HCT116 (cell line): Measurements from ENCODE around the gene LIN7A.

Experiments
- CEBPB ChIP-seq: IDR thresholded peaks from 2 replicates; pipeline ENCODE4 v1.6.1; 2012; ENCODE audit warnings: low read depth
- CTCF ChIP-seq, 3 experiments: fragments of 200-600 bp in 1 of 3; sonication (generic) in 1 of 3; IDR thresholded peaks in 2 of 3; conservative IDR thresholded peaks in 1 of 3; 2 replicates each; pipeline ENCODE4 v1.5.1; 2012 to 2017; ENCODE audit warnings: low read depth in 2 of 3, low read length in 2 of 3, antibody characterized with exemption in 1 of 3, borderline replicate concordance in 1 of 3, control low read depth in 1 of 3, mild to moderate bottlenecking in 1 of 3, mixed read lengths in 1 of 3, mixed run types in 1 of 3, moderate library complexity in 1 of 3; ENCODE audit not compliant: insufficient read depth in 1 of 3
- ELF1 ChIP-seq: IDR thresholded peaks from 2 replicates; pipeline ENCODE4 v1.6.1; 2012; ENCODE audit warnings: low read depth, borderline replicate concordance
- EZH2phosphoT487 ChIP-seq: fragments of 200-600 bp; IDR thresholded peaks from 2 replicates; pipeline ENCODE4 v1.6.1; 2018; ENCODE audit warnings: antibody characterized with exemption, borderline replicate concordance
- JUND ChIP-seq: IDR thresholded peaks from 2 replicates; pipeline ENCODE4 v1.6.1; 2012
- POLR2A ChIP-seq: IDR thresholded peaks from 2 replicates; pipeline ENCODE4 v1.7.0; 2011; ENCODE audit warnings: borderline replicate concordance; ENCODE audit not compliant: insufficient read depth, insufficient read length; ENCODE audit errors: extremely low read depth
- POLR2AphosphoS5 ChIP-seq: IDR thresholded peaks from 2 replicates; pipeline ENCODE4 v1.6.1; 2011; ENCODE audit warnings: mild to moderate bottlenecking, low read depth, low read length, moderate library complexity
- RAD21 ChIP-seq: IDR thresholded peaks from 2 replicates; pipeline ENCODE4 v1.6.1; 2012; ENCODE audit warnings: low read depth, mild to moderate bottlenecking
- SIN3A ChIP-seq: IDR thresholded peaks from 2 replicates; pipeline ENCODE4 v1.6.1; 2012; ENCODE audit warnings: low read depth
- SP1 ChIP-seq: IDR thresholded peaks from 2 replicates; pipeline ENCODE4 v1.6.1; 2012; ENCODE audit warnings: low read depth
- TCF7L2 ChIP-seq: IDR thresholded peaks from 2 replicates; pipeline ENCODE4 v1.7.0; 2011; ENCODE audit warnings: borderline replicate concordance, inconsistent platforms; ENCODE audit not compliant: insufficient read depth, insufficient read length; ENCODE audit errors: extremely low read depth

- TF ChIP-seq EZH2phosphoT487 (no peak), SP1 (no peak), CTCF (IDR thresholded peaks at IDR 0.05 in 2 of 3, conservative IDR thresholded peaks at IDR 0.05 in 1 of 3; ENCODE audit: borderline replicate concordance in 1 of 3, insufficient read depth in 1 of 3, low read depth in 2 of 3, low read length in 2 of 3) (no peak), POLR2A (no peak), RAD21 (no peak), TCF7L2 (no peak), SIN3A (no peak), POLR2AphosphoS5 (no peak), JUND (no peak), ELF1 (no peak), CEBPB (no peak)
Observed at GRCh38 chr12:80943338-80943737, 5.6 kb upstream of the LIN7A start.
